Right lobe of liver (tissue), 4 donors: ENCODE data around the gene VEGFA.

Experiments used
- CTCF ChIP-seq, 4 donors: fragments of 200-600 bp in 3 of 4; fragments of 450-650 bp in 1 of 4; IDR thresholded peaks; one replicate each; pipeline versions ENCODE4 v1.5.1 to v1.8.0; 2016 to 2022; ENCODE audit warnings: antibody characterized with exemption in 4 of 4, mild to moderate bottlenecking in 2 of 4
- POLR2A ChIP-seq: fragments of 450-650 bp; IDR thresholded peaks from one replicate; pipeline ENCODE4 v1.6.1; 2017; ENCODE audit warnings: antibody characterized with exemption, mild to moderate bottlenecking
- donor health status: DM: no; HTN: no; CAD: no.
- donor health status: DM: no; HTN: no; CAD: no.
- donor health status: DM: no; HTN: yes; CAD: no.

GRCh38 chr6:43811733-43812099 is 41.7 kb downstream of the VEGFA start:
- no peak for TF ChIP-seq CTCF (IDR thresholded peaks at IDR 0.05)
- TF ChIP-seq POLR2A, result no peak
